Osteocyte (in vitro differentiated cells): ENCODE results near the gene LILRB5. TPM values are rescaled to one million over a fixed set of nuclear protein-coding genes. Genes with fewer than 3 reads are reported as not detected.
A peak's percentile ranks its signal among the peaks of the same experiment; 100 is the strongest.

Experiments used
- DNase-seq: peaks from one replicate; pipeline ENCODE4 v3.0.0; 2021; ENCODE audit warnings: mixed read lengths; ENCODE audit not compliant: unreplicated experiment; ENCODE audit errors: extremely low spot score
- H3K27ac Mint-ChIP-seq: one replicate; pipeline ENCODE4 v1.8.0; 2021; ENCODE audit warnings: mild to moderate bottlenecking, mixed read lengths; ENCODE audit not compliant: unreplicated experiment
- H3K27me3 Mint-ChIP-seq: one replicate; pipeline ENCODE4 v1.8.0; 2021; ENCODE audit warnings: mixed read lengths; ENCODE audit not compliant: unreplicated experiment
- H3K36me3 Mint-ChIP-seq: one replicate; pipeline ENCODE4 v1.8.0; 2021; ENCODE audit warnings: mixed read lengths; ENCODE audit not compliant: unreplicated experiment
- H3K4me1 Mint-ChIP-seq: one replicate; pipeline ENCODE4 v1.8.0; 2021; ENCODE audit warnings: mixed read lengths; ENCODE audit not compliant: unreplicated experiment
- H3K4me3 Mint-ChIP-seq: one replicate; pipeline ENCODE4 v1.8.0; 2021; ENCODE audit warnings: mild to moderate bottlenecking, moderate library complexity, mixed read lengths; ENCODE audit not compliant: unreplicated experiment
- H3K9me3 Mint-ChIP-seq: one replicate; pipeline ENCODE4 v1.8.0; 2021; ENCODE audit warnings: mixed read lengths; ENCODE audit not compliant: unreplicated experiment
- CTCF ChIP-seq: fragments of 200-600 bp; sonication (generic); IDR thresholded peaks from 2 replicates; pipeline ENCODE4 v1.5.0; 2021; ENCODE audit warnings: antibody characterized with exemption, mild to moderate bottlenecking, moderate library complexity
- total RNA-seq: library from RNA; stranded (reverse); gene quantifications from 2 replicates; pipeline ENCODE4 v1.2.1, GENCODE V29; 2021

The LILRB5 gene
- total RNA-seq, 1 donor from 2014 or later = not detected

DNA sequence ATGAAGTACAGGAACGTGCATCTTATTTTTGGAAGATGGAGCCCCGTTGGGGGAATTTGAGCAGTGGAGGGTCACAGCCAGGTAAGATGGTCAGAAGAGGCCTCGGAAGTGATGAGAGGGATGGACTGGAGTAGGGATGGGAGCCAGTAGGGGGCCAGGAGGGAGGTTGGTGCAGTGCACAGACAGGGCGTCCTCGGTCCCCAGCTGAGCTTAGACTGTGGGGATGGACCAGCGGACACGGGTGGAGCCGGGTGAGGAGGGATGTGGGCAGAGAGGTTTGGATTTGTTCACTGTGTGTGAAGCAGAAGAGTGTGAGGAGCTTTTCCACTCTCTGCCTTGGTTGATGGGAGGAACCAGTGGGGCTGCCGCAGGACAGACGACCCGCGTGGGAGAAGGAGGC, 45.8 kb downstream of the LILRB5 start:
- H3K4me3 Mint-ChIP-seq = no peak overlapping the region
- H3K36me3 Mint-ChIP-seq = peaks cover 16% of the 10 kb centered on the region
- H3K9me3 Mint-ChIP-seq = no peaks in the 10 kb centered on the region
- no peak for DNase-seq
- H3K27me3 Mint-ChIP-seq = no peaks in the 10 kb centered on the region
- peaks cover 41% of the 10 kb centered on the region for H3K4me1 Mint-ChIP-seq
- TF ChIP-seq CTCF = no peak
- H3K27ac Mint-ChIP-seq = peak overlapping the region; percentile 70

DNA sequence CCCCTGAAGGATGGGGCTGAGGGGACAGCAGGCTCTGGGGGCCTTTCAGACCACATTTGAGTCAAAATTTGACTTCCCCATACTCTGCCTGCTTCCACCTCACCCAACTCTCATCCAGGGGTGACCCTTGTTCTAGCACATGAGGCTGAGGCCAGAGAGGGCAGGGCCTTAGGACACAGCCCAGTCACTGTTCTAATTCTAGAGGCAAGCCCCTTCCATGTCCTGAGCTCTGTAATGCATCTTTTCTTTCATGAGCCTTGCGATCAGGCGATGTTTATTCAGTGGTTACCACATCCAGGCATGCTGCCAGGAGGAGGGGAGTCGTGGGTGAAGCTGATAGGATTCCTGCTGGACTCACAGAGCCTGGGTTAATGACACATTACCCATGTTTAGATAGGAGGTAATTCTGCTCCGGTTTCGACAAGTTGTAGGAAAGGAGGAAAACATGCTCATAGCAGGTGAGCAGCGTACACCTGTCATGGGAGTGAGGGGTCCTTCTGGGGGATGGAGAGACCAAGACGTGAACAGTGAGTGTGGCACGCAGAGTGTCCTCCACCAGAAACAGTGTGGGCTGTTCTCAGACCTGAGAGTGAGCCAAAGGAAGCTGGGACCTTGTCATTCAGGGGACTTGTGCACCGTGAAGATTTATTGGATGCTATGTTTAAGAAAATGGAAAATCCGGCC, 47.1 kb downstream of the LILRB5 start:
- Mint-ChIP-seq H3K4me1 (peaks cover 48% of the 10 kb centered on the region), H3K36me3 (peaks cover 20% of the 10 kb centered on the region), H3K27me3 (no peaks in the 10 kb centered on the region), H3K9me3 (no peaks in the 10 kb centered on the region), H3K4me3 (no peak overlapping the region), H3K27ac (peak overlapping the region; percentile 68)
- DNase-seq = peak; percentile 93
- TF ChIP-seq CTCF = no peak

DNA sequence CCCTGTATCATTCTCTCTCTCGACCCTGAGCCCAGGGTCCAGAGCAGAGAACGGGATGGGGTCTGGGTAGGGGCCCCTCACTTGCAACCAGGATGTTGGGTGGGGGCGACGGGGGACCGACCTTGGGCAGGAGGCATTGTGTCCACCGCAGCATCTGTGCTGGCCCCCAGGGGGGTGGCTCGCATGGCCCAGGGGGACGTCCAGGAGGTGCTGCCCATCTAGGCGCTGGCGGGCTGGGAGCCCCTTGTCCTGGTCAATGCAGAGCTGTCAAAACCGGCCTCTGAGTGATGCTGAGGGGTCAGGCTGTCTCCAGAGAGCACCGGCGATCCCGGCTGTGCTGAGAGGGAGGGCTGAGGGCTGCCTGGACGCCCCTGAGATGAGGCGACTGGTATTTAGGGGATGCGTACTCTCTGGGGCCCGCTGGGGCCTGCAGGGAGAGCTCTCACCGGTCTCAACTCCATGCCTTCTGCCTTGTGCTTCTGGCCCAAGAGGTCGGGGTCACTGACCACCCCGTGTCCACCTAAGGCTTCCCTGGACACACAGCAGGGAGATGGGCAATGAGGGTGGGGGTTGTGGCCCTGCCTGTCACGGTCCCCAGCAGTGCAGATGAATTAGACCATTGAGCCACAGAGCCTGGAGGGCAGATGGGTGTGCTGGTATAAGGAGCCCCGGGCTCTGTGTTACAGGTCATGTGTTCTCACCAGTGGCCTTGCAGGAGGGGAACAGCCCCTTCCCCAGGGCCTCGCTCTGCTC, 47.8 kb downstream of the LILRB5 start:
- peaks cover 27% of the 10 kb centered on the region for H3K36me3 Mint-ChIP-seq
- H3K27me3 Mint-ChIP-seq = no peaks in the 10 kb centered on the region

GRCh38 chr19:54208784-54209057, 48.4 kb downstream of the LILRB5 start:
- no peaks in the 10 kb centered on the region for H3K27me3 Mint-ChIP-seq
- peak overlapping the region; percentile 70 for H3K27ac Mint-ChIP-seq

More for the DNA sequence above, 47.8 kb downstream of the LILRB5 start:
- DNase-seq = no peak
- Mint-ChIP-seq H3K4me1 (peaks cover 55% of the 10 kb centered on the region), H3K27ac (peak overlapping the region; percentile 68), H3K4me3 (no peak overlapping the region), H3K9me3 (no peaks in the 10 kb centered on the region)
- TF ChIP-seq CTCF = no peak

More at GRCh38 chr19:54208784-54209057, 48.4 kb downstream of the LILRB5 start:
- Mint-ChIP-seq H3K36me3 (peaks cover 29% of the 10 kb centered on the region), H3K4me3 (no peak overlapping the region), H3K4me1 (peaks cover 58% of the 10 kb centered on the region), H3K9me3 (no peaks in the 10 kb centered on the region)
- DNase-seq = no peak
- TF ChIP-seq CTCF = no peak
